HEK293 (cell line): Measurements from ENCODE around the gene KHSRP.
A peak's percentile ranks its signal among the peaks of the same experiment; 100 is the strongest.

ENCODE experiments used
- CTCF ChIA-PET: fragments of 350-600 bp; formaldehyde crosslinking; extraction: SDS; loops from one replicate; lab custom pipeline; 2021; ENCODE audit warnings: antibody characterized with exemption; lab: Yijun Ruan, JAX
- POLR2A ChIA-PET: fragments of 300-600 bp; formaldehyde crosslinking; extraction: SDS; loops from one replicate; lab custom pipeline; 2020; ENCODE audit warnings: antibody characterized with exemption, inconsistent platforms; lab: Yijun Ruan, JAX
- H3K27ac ChIP-seq: fragments of 200-500 bp; sonication (Bioruptor generic); 2 replicates; pipeline ENCODE4 v1.5.1; 2014; ENCODE audit warnings: low read depth, low read length, control low read depth, inconsistent platforms; ENCODE audit errors: extremely low read depth
- H3K36me3 ChIP-seq, 2 experiments: fragments of 200-500 bp in 1 of 2; sonication (Bioruptor generic) in 1 of 2; 1 replicate in 1 of 2; 2 replicates in 1 of 2; pipeline ENCODE4 v1.5.1; 2014 to 2017; ENCODE audit warnings: inconsistent platforms in 2 of 2, low read length in 2 of 2; ENCODE audit not compliant: control insufficient read depth in 2 of 2, insufficient read depth in 1 of 2
- H3K4me1 ChIP-seq: fragments of 200-500 bp; sonication (Bioruptor generic); 2 replicates; pipeline ENCODE4 v1.5.1; 2014; ENCODE audit warnings: mild to moderate bottlenecking, low read length, inconsistent platforms; ENCODE audit not compliant: control insufficient read depth, insufficient read depth
- H3K4me3 ChIP-seq: 2 replicates; pipeline ENCODE4 v1.5.1; 2011; ENCODE audit warnings: low read depth, mild to moderate bottlenecking, control low read depth, low read length, moderate library complexity
- H3K9me3 ChIP-seq: fragments of 200-500 bp; sonication (Bioruptor generic); 2 replicates; pipeline ENCODE4 v1.5.1; 2014; ENCODE audit warnings: low read depth, low read length, inconsistent platforms; ENCODE audit not compliant: control insufficient read depth, insufficient read depth
- BCL11B ChIP-seq: fragments of 450-650 bp; formaldehyde crosslinking; IDR thresholded peaks from 2 replicates; pipeline ENCODE4 v1.5.1; 2016; ENCODE audit warnings: low read depth, missing biosample characterization, missing genetic modification characterization
- INSM2 ChIP-seq: fragments of 450-650 bp; formaldehyde crosslinking; IDR thresholded peaks from 2 replicates; pipeline ENCODE4 v1.5.1; 2016; ENCODE audit warnings: missing biosample characterization, missing genetic modification characterization
- KLF1 ChIP-seq: fragments of 450-650 bp; formaldehyde crosslinking; IDR thresholded peaks from 2 replicates; pipeline ENCODE4 v1.5.1; 2016; ENCODE audit warnings: missing biosample characterization, missing genetic modification characterization
- KLF10 ChIP-seq: fragments of 450-650 bp; IDR thresholded peaks from 2 replicates; pipeline ENCODE4 v1.5.1; 2018; ENCODE audit warnings: missing biosample characterization, mild to moderate bottlenecking, missing genetic modification characterization
- PRDM2 ChIP-seq: fragments of 450-650 bp; formaldehyde crosslinking; IDR thresholded peaks from 2 replicates; pipeline ENCODE4 v1.5.1; 2016; ENCODE audit warnings: missing biosample characterization, missing genetic modification characterization, borderline replicate concordance
- PRDM4 ChIP-seq: fragments of 450-650 bp; formaldehyde crosslinking; IDR thresholded peaks from 2 replicates; pipeline ENCODE4 v1.5.1; 2017; ENCODE audit warnings: missing biosample characterization, missing genetic modification characterization
- SCRT2 ChIP-seq: fragments of 450-650 bp; formaldehyde crosslinking; IDR thresholded peaks from 2 replicates; pipeline ENCODE4 v1.5.1; 2016; ENCODE audit warnings: missing biosample characterization, missing genetic modification characterization
- SP3 ChIP-seq: fragments of 450-650 bp; formaldehyde crosslinking; IDR thresholded peaks from 2 replicates; pipeline ENCODE4 v1.5.1; 2016; ENCODE audit warnings: missing biosample characterization, missing genetic modification characterization
- WT1 ChIP-seq: fragments of 450-650 bp; formaldehyde crosslinking; IDR thresholded peaks from 2 replicates; pipeline ENCODE4 v1.5.1; 2016; ENCODE audit warnings: missing biosample characterization, missing genetic modification characterization
- YY1 ChIP-seq: fragments of 450-650 bp; formaldehyde crosslinking; IDR thresholded peaks from 2 replicates; pipeline ENCODE4 v1.5.1; 2018; ENCODE audit warnings: missing biosample characterization, missing genetic modification characterization
- ZBTB1 ChIP-seq: fragments of 450-650 bp; formaldehyde crosslinking; IDR thresholded peaks from 2 replicates; pipeline ENCODE4 v1.5.1; 2016; ENCODE audit warnings: missing biosample characterization, missing genetic modification characterization
- ZBTB7A ChIP-seq: fragments of 450-650 bp; formaldehyde crosslinking; IDR thresholded peaks from 2 replicates; pipeline ENCODE4 v1.5.1; 2016; ENCODE audit warnings: low read depth, missing biosample characterization, missing genetic modification characterization
- ZBTB8A ChIP-seq: fragments of 450-650 bp; formaldehyde crosslinking; IDR thresholded peaks from 2 replicates; pipeline ENCODE4 v1.5.1; 2016; ENCODE audit warnings: missing biosample characterization, missing genetic modification characterization
- ZFHX2 ChIP-seq: fragments of 450-650 bp; formaldehyde crosslinking; conservative IDR thresholded peaks from 2 replicates; pipeline ENCODE4 v1.5.1; 2016; ENCODE audit warnings: missing biosample characterization, missing genetic modification characterization
- ZNF133 ChIP-seq: fragments of 450-650 bp; formaldehyde crosslinking; IDR thresholded peaks from 2 replicates; pipeline ENCODE4 v1.5.1; 2016; ENCODE audit warnings: missing biosample characterization, missing genetic modification characterization
- ZNF2 ChIP-seq: fragments of 450-650 bp; formaldehyde crosslinking; IDR thresholded peaks from 2 replicates; pipeline ENCODE4 v1.5.1; 2016; ENCODE audit warnings: missing biosample characterization, missing genetic modification characterization
- ZNF211 ChIP-seq: fragments of 450-650 bp; formaldehyde crosslinking; IDR thresholded peaks from 2 replicates; pipeline ENCODE4 v1.5.1; 2016; ENCODE audit warnings: low read depth, missing biosample characterization, missing genetic modification characterization
- ZNF214 ChIP-seq: fragments of 450-650 bp; formaldehyde crosslinking; IDR thresholded peaks from 2 replicates; pipeline ENCODE4 v1.5.1; 2017; ENCODE audit warnings: missing biosample characterization, mild to moderate bottlenecking, missing genetic modification characterization, borderline replicate concordance
- ZNF223 ChIP-seq: fragments of 450-650 bp; formaldehyde crosslinking; IDR thresholded peaks from 2 replicates; pipeline ENCODE4 v1.5.1; 2016; ENCODE audit warnings: missing biosample characterization, missing genetic modification characterization
- ZNF335 ChIP-seq: fragments of 450-650 bp; formaldehyde crosslinking; conservative IDR thresholded peaks from 2 replicates; pipeline ENCODE4 v1.5.1; 2016; ENCODE audit warnings: missing biosample characterization, missing genetic modification characterization
- ZNF513 ChIP-seq: fragments of 450-650 bp; IDR thresholded peaks from 2 replicates; pipeline ENCODE4 v1.5.1; 2018; ENCODE audit warnings: missing biosample characterization, missing genetic modification characterization
- ZNF571 ChIP-seq: fragments of 450-650 bp; formaldehyde crosslinking; IDR thresholded peaks from 2 replicates; pipeline ENCODE4 v1.5.0; 2017; ENCODE audit warnings: missing biosample characterization, missing genetic modification characterization
- ZNF600 ChIP-seq: fragments of 450-650 bp; formaldehyde crosslinking; IDR thresholded peaks from 2 replicates; pipeline ENCODE4 v1.5.1; 2016; ENCODE audit warnings: missing biosample characterization, missing genetic modification characterization
- ZNF707 ChIP-seq: fragments of 450-650 bp; formaldehyde crosslinking; IDR thresholded peaks from 2 replicates; pipeline ENCODE4 v1.5.1; 2016; ENCODE audit warnings: missing biosample characterization, missing genetic modification characterization
- ZNF76 ChIP-seq: fragments of 450-650 bp; formaldehyde crosslinking; IDR thresholded peaks from 2 replicates; pipeline ENCODE4; 2016; ENCODE audit warnings: low read depth, missing biosample characterization, missing genetic modification characterization, borderline replicate concordance
- ZNF843 ChIP-seq: fragments of 450-650 bp; formaldehyde crosslinking; IDR thresholded peaks from 2 replicates; pipeline ENCODE4 v1.5.1; 2016; ENCODE audit warnings: missing biosample characterization, missing genetic modification characterization

Gene KHSRP

GRCh38 chr19:6459262-6460098, 34.9 kb upstream of the KHSRP start, which contains the start of gene SLC25A23:
Gene SLC25A23, minus strand, starts transcription at chr19:6459792. Its CDS starts 164 bp downstream, at chr19:6459628.
- ChIA-PET CTCF (interaction anchor here (0.6 to 0.7 kb wide), 4 partner anchors 86 to 1781 kb away, joined by 3 read pairs; no protein-coding TSS in a partner anchor), POLR2A (interaction anchor here (0.6 to 1.3 kb wide), 8 partner anchors 27 to 770 kb away, joined by 3 to 7 read pairs (median 4); partner anchors contain the start of genes ALKBH7, KHSRP, RPL36 and TNFSF9)
- Histone ChIP-seq H3K9me3 (no peaks in the 10 kb centered on the region), H3K27ac (peak within 1 kb of the TSS; percentile 48; the same call in 1 of the 2 replicates), H3K4me3 (peak within 1 kb of the TSS; percentile 62), H3K4me1 (no peaks in the 10 kb centered on the region), H3K36me3 (peaks cover 0 to 29% of the 10 kb centered on the region in 2 experiments; a peak in 1 of 3 replicates)
- TF ChIP-seq ZNF133 (tag by site-specific recombination): 0 out of 2 replicates have a peak, but pooled peaks have one; percentile 20
- TF ChIP-seq ZBTB7A (tag by site-specific recombination): 0 out of 2 replicates have a peak, but pooled peaks have one; percentile 12
- peak; percentile 72 for TF ChIP-seq ZNF600
- TF ChIP-seq ZNF571 (tag by site-specific recombination): no peak
- TF ChIP-seq ZNF76 (tag by site-specific recombination): no peak
- no peak for TF ChIP-seq SP3 (tag by site-specific recombination)
- TF ChIP-seq ZNF335 (tag by site-specific recombination): peak; percentile 59
- no peak for TF ChIP-seq ZNF223 (tag by site-specific recombination)
- TF ChIP-seq ZNF707 (tag by site-specific recombination): no peak
- peak; percentile 86 for TF ChIP-seq ZFHX2 (tag by site-specific recombination)
- TF ChIP-seq ZBTB8A: no peak
- peak; percentile 95; the same call in 1 of the 2 replicates for TF ChIP-seq KLF10 (tag by site-specific recombination)
- no peak for TF ChIP-seq INSM2
- no peak for TF ChIP-seq ZNF214 (tag by site-specific recombination)
- TF ChIP-seq ZBTB1 (tag by site-specific recombination): peak; percentile 8; the same call in 1 of the 2 replicates
- TF ChIP-seq SCRT2: peak; percentile 92
- TF ChIP-seq PRDM4: no peak
- no peak for TF ChIP-seq ZNF843 (tag by site-specific recombination)
- TF ChIP-seq PRDM2 (tag by site-specific recombination): 0 out of 2 replicates have a peak, but pooled peaks have one; percentile 27
- TF ChIP-seq ZNF513 (tag by site-specific recombination): no peak; the same call in 1 of the 2 replicates
- no peak for TF ChIP-seq ZNF2
- no peak for TF ChIP-seq ZNF211 (tag by site-specific recombination)
- no peak for TF ChIP-seq YY1 (tag by site-specific recombination)
- TF ChIP-seq WT1 (tag by site-specific recombination): no peak
- TF ChIP-seq BCL11B (tag by site-specific recombination): no peak
- peak; percentile 88; the same call in 1 of the 2 replicates for TF ChIP-seq KLF1 (tag by site-specific recombination)
